Neural cell (in vitro differentiated cells): Measurements from ENCODE around the gene FABP1. TPM values are rescaled to one million over a fixed set of nuclear protein-coding genes. Genes with fewer than 3 reads are reported as not detected.

Experiments
- H2AFZ ChIP-seq: fragments of 200-600, 300-800 bp; sonication (generic), shearing (Covaris generic); 2 replicates; pipeline ENCODE4 v1.6.0; 2014; ENCODE audit warnings: low read depth, mild to moderate bottlenecking, antibody characterized with exemption, low read length, moderate library complexity
- H3F3A ChIP-seq: fragments of 200-600 bp; shearing (Covaris generic); 2 replicates; pipeline ENCODE4 v1.6.1; 2016; ENCODE audit warnings: mild to moderate bottlenecking, moderate library complexity, mixed read lengths, antibody characterized with exemption, low read length; ENCODE audit not compliant: insufficient read depth, poor library complexity, severe bottlenecking
- H3K27ac ChIP-seq: fragments of 200-600, 300-800 bp; sonication (generic), shearing (Covaris generic); 2 replicates; pipeline ENCODE4 v1.5.1; 2014; ENCODE audit warnings: mild to moderate bottlenecking, low read length, moderate library complexity
- H3K27me3 ChIP-seq: fragments of 300-800, 200-600 bp; sonication (generic), shearing (Covaris generic); 2 replicates; pipeline ENCODE4 v1.6.0; 2014; ENCODE audit warnings: mild to moderate bottlenecking, low read depth, low read length, moderate library complexity; ENCODE audit not compliant: insufficient read depth
- H3K36me3 ChIP-seq: fragments of 300-800, 200-600 bp; sonication (generic), shearing (Covaris generic); 2 replicates; pipeline ENCODE4 v1.5.1; 2014; ENCODE audit warnings: mild to moderate bottlenecking, antibody characterized with exemption, low read length, moderate library complexity; ENCODE audit not compliant: insufficient read depth
- H3K4me2 ChIP-seq: fragments of 300-800, 200-600 bp; sonication (generic), shearing (Covaris generic); 2 replicates; pipeline ENCODE4 v1.6.0; 2014; ENCODE audit warnings: mild to moderate bottlenecking, low read length
- H3K4me3 ChIP-seq: fragments of 300-800, 200-600 bp; sonication (generic), shearing (Covaris generic); 2 replicates; pipeline ENCODE4 v1.5.1; 2014; ENCODE audit warnings: mild to moderate bottlenecking, low read length, moderate library complexity
- H3K79me2 ChIP-seq: fragments of 200-600 bp; shearing (Covaris generic); replicated peaks from 2 replicates; pipeline ENCODE4 v1.6.0; 2014; ENCODE audit warnings: mild to moderate bottlenecking, low read length, moderate library complexity; ENCODE audit not compliant: insufficient read depth
- H3K9ac ChIP-seq: fragments of 300-800, 200-600 bp; sonication (generic), shearing (Covaris generic); 2 replicates; pipeline ENCODE4 v1.6.1; 2016; ENCODE audit warnings: mild to moderate bottlenecking, low read length, mixed read lengths
- H3K9me2 ChIP-seq: fragments of 200-600 bp; shearing (Covaris generic); 2 replicates; pipeline ENCODE4 v1.6.1; 2016; ENCODE audit warnings: mild to moderate bottlenecking, low read length, mixed read lengths; ENCODE audit not compliant: insufficient read depth
- H3K9me3 ChIP-seq: fragments of 200-600, 300-800 bp; sonication (generic), shearing (Covaris generic); 2 replicates; pipeline ENCODE4 v1.6.1; 2016; ENCODE audit warnings: mild to moderate bottlenecking, mixed run types, low read length, moderate library complexity, mixed read lengths
- H4K20me1 ChIP-seq: fragments of 200-600 bp; shearing (Covaris generic); 2 replicates; pipeline ENCODE4 v1.6.1; 2016; ENCODE audit warnings: mild to moderate bottlenecking, mixed run types; ENCODE audit not compliant: insufficient read depth
- CTCF ChIP-seq: fragments of 450-650 bp; IDR thresholded peaks from 2 replicates; pipeline ENCODE4 v1.5.1; 2014; ENCODE audit warnings: antibody characterized with exemption, mild to moderate bottlenecking, moderate library complexity; ENCODE audit not compliant: poor library complexity, severe bottlenecking
- EP300 ChIP-seq: fragments of 450-650 bp; conservative IDR thresholded peaks from 2 replicates; pipeline ENCODE4 v1.6.1; 2014; ENCODE audit warnings: antibody characterized with exemption, mild to moderate bottlenecking, moderate library complexity; ENCODE audit not compliant: poor library complexity, severe bottlenecking
- EZH2 ChIP-seq: fragments of 200-600, 300-800 bp; shearing (Covaris generic), sonication (generic); IDR thresholded peaks from 2 replicates; pipeline ENCODE4 v1.6.1; 2014; ENCODE audit warnings: antibody characterized with exemption, low read length, borderline replicate concordance, mild to moderate bottlenecking; ENCODE audit not compliant: insufficient read depth, poor library complexity, severe bottlenecking
- MXI1 ChIP-seq: fragments of 450-650 bp; conservative IDR thresholded peaks from 2 replicates; pipeline ENCODE4 v1.6.1; 2014; ENCODE audit warnings: antibody characterized with exemption, mild to moderate bottlenecking; ENCODE audit not compliant: poor library complexity, severe bottlenecking
- POLR2AphosphoS5 ChIP-seq: IDR thresholded peaks from 2 replicates; pipeline ENCODE4 v1.6.1; 2012
- RAD21 ChIP-seq: fragments of 450-650 bp; conservative IDR thresholded peaks from 2 replicates; pipeline ENCODE4 v1.6.1; 2014; ENCODE audit warnings: antibody characterized with exemption, mild to moderate bottlenecking, moderate library complexity
- REST ChIP-seq: IDR thresholded peaks from 2 replicates; pipeline ENCODE4 v1.6.1; 2012; ENCODE audit warnings: borderline replicate concordance
- SMC3 ChIP-seq: fragments of 450-650 bp; conservative IDR thresholded peaks from 2 replicates; pipeline ENCODE4 v1.6.1; 2014; ENCODE audit warnings: antibody characterized with exemption, mild to moderate bottlenecking, moderate library complexity; ENCODE audit not compliant: poor library complexity
- TAF1 ChIP-seq: IDR thresholded peaks from 2 replicates; pipeline ENCODE4 v1.6.1; 2012; ENCODE audit warnings: low read depth
- polyA plus RNA-seq: library from polyadenylated mRNA; depleted of rRNA; stranded (reverse); fragments of >200 nt; gene quantifications from 2 replicates; pipeline ENCODE4 v1.2.3, GENCODE V29; 2014
- small RNA-seq, 3 experiments: library from RNA; depleted of rRNA; stranded (forward); fragments of <200 nt; gene quantifications; one replicate each; pipeline ENCODE3, GENCODE V24; 2012

Gene FABP1
- polyA plus RNA-seq, 1 donor from 2014 or later: not detected

GRCh38 chr2:88074150-88074549 is 53.7 kb downstream of the FABP1 start:
- H3K4me2 ChIP-seq: no peak overlapping the region
- H2AFZ ChIP-seq: no peak overlapping the region

More at GRCh38 chr2:88074150-88074549, 53.7 kb downstream of the FABP1 start:
- H3K9me2 ChIP-seq: no peaks in the 10 kb centered on the region
- H3K79me2 ChIP-seq: no peaks in the 10 kb centered on the region
- no peaks in the 10 kb centered on the region for H3K9me3 ChIP-seq
- no peaks in the 10 kb centered on the region for H3F3A ChIP-seq
- no peak overlapping the region for H3K4me3 ChIP-seq
- no peak overlapping the region for H3K27ac ChIP-seq
- H4K20me1 ChIP-seq: no peaks in the 10 kb centered on the region
- no peak overlapping the region for H3K9ac ChIP-seq
- no peaks in the 10 kb centered on the region for H3K27me3 ChIP-seq
- H3K36me3 ChIP-seq: no peaks in the 10 kb centered on the region
- no peak for TF ChIP-seq POLR2AphosphoS5
- TF ChIP-seq EZH2: no peak
- TF ChIP-seq EP300: no peak
- no peak for TF ChIP-seq SMC3
- TF ChIP-seq CTCF: no peak
- TF ChIP-seq TAF1: no peak
- TF ChIP-seq MXI1: no peak
- no peak for TF ChIP-seq REST
- no peak for TF ChIP-seq RAD21

Small RNA genes lying within 50 kb of the gene (small RNA-seq; reads per million reads assigned to genes)
- gene MIR4780: 0 to 0.56 (median 0) reads per million in 3 experiments

Other genes with a start within 250 kb of the FABP1 start
- gene RNU2-63P, start 111.5 kb downstream of the FABP1 start, polyA plus RNA-seq: not detected in 2 replicates
- gene KRCC1, start 72.3 kb downstream of the FABP1 start, polyA plus RNA-seq: 14.9 and 26.6 TPM in 2 replicates
- not detected in 2 replicates for gene SMYD1, start 60.2 kb downstream of the FABP1 start, polyA plus RNA-seq
- 0.09 TPM in 1 of 2 replicates, not detected in the other for gene THNSL2, start 42.3 kb upstream of the FABP1 start, polyA plus RNA-seq